K562 (cell line): ENCODE results near the gene KRT31. TPM values are rescaled to one million over a fixed set of nuclear protein-coding genes. Genes with fewer than 3 reads are reported as not detected.

Experiments
- ATAC-seq: fragments of 200-7000 bp; cut with Tn5 transposase; 3 replicates; pipeline ENCODE4 v1.9.1; 2020; ENCODE audit warnings: moderate library complexity
- BruUV-seq: library from RNA; stranded (reverse); fragments of 400-500 nt; replicated peaks from 2 replicates; lab custom pipeline; 2021; lab: Mats Ljungman, UMichigan
- CTCF ChIA-PET: fragments of 300-600 bp; formaldehyde crosslinking; extraction: SDS; loops from one replicate; lab custom pipeline; 2021; ENCODE audit warnings: low intra/inter-chr PET ratio; lab: Yijun Ruan, JAX
- POLR2A ChIA-PET: fragments of 300-600, 350-650 bp; sonication (Branson Sonifier 250); formaldehyde crosslinking; extraction: SDS; loops from one replicate; lab custom pipeline; 2021; ENCODE audit warnings: antibody characterized with exemption, inconsistent platforms; lab: Yijun Ruan, JAX
- DNase-seq, 4 experiments: peaks; one replicate each; pipeline versions ENCODE4 v3.0.0 to v3.0.0-alpha.2; 2011 to 2018; ENCODE audit warnings: low spot score in 3 of 4, mixed read lengths in 3 of 4; ENCODE audit errors: extremely low read depth in 1 of 4
- FAIRE-seq: peaks from 2 replicates; lab custom pipeline; 2011; peaks lifted over from hg19 to GRCh38; lab: Jason Lieb, UNC
- H2AFZ ChIP-seq: 2 replicates; pipeline ENCODE4 v1.6.0; 2011; ENCODE audit warnings: low read depth, low read length, control low read depth, inconsistent platforms
- H3K27ac ChIP-seq: fragments of 200-600 bp; 3 replicates; pipeline ENCODE4 v1.8.0; 2011; ENCODE audit warnings: low read depth, mild to moderate bottlenecking, control low read depth, inconsistent platforms, low read length, moderate library complexity, mixed read lengths; ENCODE audit errors: extremely low read depth
- H3K27me3 ChIP-seq, 2 experiments: fragments of 300-600 bp in 1 of 2; 2 replicates in 1 of 2; 3 replicates in 1 of 2; pipeline versions ENCODE4 v1.6.0 to v1.8.0; 2011; ENCODE audit warnings: inconsistent platforms in 2 of 2, low read length in 2 of 2, mild to moderate bottlenecking in 1 of 2, mixed read lengths in 1 of 2, moderate library complexity in 1 of 2; ENCODE audit not compliant: control insufficient read depth in 2 of 2, insufficient read depth in 2 of 2
- H3K36me3 ChIP-seq: fragments of 300-600 bp; 3 replicates; pipeline ENCODE4 v1.8.0; 2011; ENCODE audit warnings: mild to moderate bottlenecking, low read length, inconsistent platforms; ENCODE audit not compliant: control insufficient read depth, insufficient read depth
- H3K4me1 ChIP-seq, 2 experiments: fragments of 200-600 bp in 1 of 2; replicated peaks in 1 of 2; 2 replicates in 1 of 2; 3 replicates in 1 of 2; pipeline versions ENCODE4 v1.5.1 to v1.8.0; 2011; ENCODE audit warnings: inconsistent platforms in 2 of 2, low read length in 2 of 2, mild to moderate bottlenecking in 1 of 2, mixed read lengths in 1 of 2, moderate library complexity in 1 of 2; ENCODE audit not compliant: control insufficient read depth in 2 of 2, insufficient read depth in 2 of 2
- H3K4me2 ChIP-seq: 2 replicates; pipeline ENCODE4 v1.6.1; 2011; ENCODE audit warnings: low read length, control low read depth, inconsistent platforms, mixed read lengths; ENCODE audit not compliant: insufficient read depth
- H3K4me3 ChIP-seq: fragments of 200-600 bp; sonication (generic), shearing (Covaris generic); 2 replicates; pipeline ENCODE4 v1.5.1; 2016; ENCODE audit warnings: control low read depth, inconsistent platforms
- H3K79me2 ChIP-seq: fragments of 200-600 bp; 3 replicates; pipeline ENCODE4 v1.8.0; 2011; ENCODE audit warnings: low read length, inconsistent platforms; ENCODE audit not compliant: control insufficient read depth, insufficient read depth
- H3K9ac ChIP-seq, 2 experiments: 2 replicates each; pipeline versions ENCODE4 v1.6.0 to v1.6.1; 2011; ENCODE audit warnings: low read depth in 2 of 2, low read length in 2 of 2, control low read depth in 1 of 2, inconsistent platforms in 1 of 2, mild to moderate bottlenecking in 1 of 2, mixed read lengths in 1 of 2; ENCODE audit not compliant: insufficient read depth in 1 of 2
- H3K9me1 ChIP-seq: one replicate; pipeline ENCODE4 v1.6.0; 2011; ENCODE audit warnings: inconsistent platforms, mild to moderate bottlenecking, low read length, moderate library complexity; ENCODE audit not compliant: control insufficient read depth, insufficient read depth
- H3K9me3 ChIP-seq: replicated peaks from 2 replicates; pipeline ENCODE4 v1.5.1; 2011; ENCODE audit warnings: low read depth, low read length, inconsistent platforms; ENCODE audit not compliant: control insufficient read depth, insufficient read depth
- H4K20me1 ChIP-seq: replicated peaks from 2 replicates; pipeline ENCODE4 v1.6.1; 2011; ENCODE audit warnings: low read length, inconsistent platforms, mixed read lengths; ENCODE audit not compliant: control insufficient read depth, insufficient read depth
- BMI1 ChIP-seq: fragments of 150-350 bp; IDR thresholded peaks from 2 replicates; pipeline ENCODE4 v1.6.1; 2014; ENCODE audit warnings: low read length
- CEBPB ChIP-seq: fragments of 450-650 bp; IDR thresholded peaks from 2 replicates; pipeline ENCODE4 v1.6.1; 2016; ENCODE audit warnings: missing genetic modification characterization, missing compliant biosample characterization
- CEBPG ChIP-seq, 3 experiments: fragments of 200-800 bp in 1 of 3; sonication (Bioruptor generic) in 1 of 3; sonication (generic) in 1 of 3; formaldehyde crosslinking in 1 of 3; IDR thresholded peaks in 2 of 3; conservative IDR thresholded peaks in 1 of 3; 2 replicates each; pipeline versions ENCODE4 v1.6.1 to v1.8.0; 2016 to 2022; ENCODE audit warnings: missing compliant biosample characterization in 2 of 3, missing genetic modification characterization in 2 of 3, mild to moderate bottlenecking in 1 of 3, missing genetic modification reagents in 1 of 3
- CREM ChIP-seq: IDR thresholded peaks from 2 replicates; pipeline ENCODE4 v1.6.1; 2014; ENCODE audit warnings: antibody characterized with exemption, low read depth
- DPF2 ChIP-seq: fragments of 450-650 bp; IDR thresholded peaks from 2 replicates; pipeline ENCODE4 v1.6.1; 2016
- HDAC6 ChIP-seq: IDR thresholded peaks from 2 replicates; pipeline ENCODE4 v1.6.1; 2012; ENCODE audit warnings: low read depth, mild to moderate bottlenecking, control low read depth, inconsistent platforms, low read length, moderate library complexity
- HIVEP1 ChIP-seq: fragments of 250-450 bp; sonication (Bioruptor Pico); IDR thresholded peaks from 2 replicates; pipeline ENCODE4 v1.4.0; 2020; ENCODE audit warnings: mild to moderate bottlenecking
- HNRNPL ChIP-seq: fragments of 200-400 bp; formaldehyde crosslinking; IDR thresholded peaks from 2 replicates; pipeline ENCODE4 v1.6.1; 2017; ENCODE audit warnings: low read depth, mild to moderate bottlenecking, low read length
- MCM5 ChIP-seq: fragments of 450-650 bp; IDR thresholded peaks from 2 replicates; pipeline ENCODE4 v1.6.1; 2016; ENCODE audit warnings: low read depth
- MYBL2 ChIP-seq, 2 experiments: fragments of 450-650 bp in 1 of 2; sonication (generic) in 1 of 2; formaldehyde crosslinking in 1 of 2; IDR thresholded peaks; 2 replicates each; pipeline versions ENCODE4 v1.6.1 to v1.8.1; 2017 to 2022; ENCODE audit warnings: borderline replicate concordance in 1 of 2, inconsistent platforms in 1 of 2, low read depth in 1 of 2, mild to moderate bottlenecking in 1 of 2, missing genetic modification reagents in 1 of 2, moderate library complexity in 1 of 2
- POU5F1 ChIP-seq: fragments of 150-350 bp; IDR thresholded peaks from 2 replicates; pipeline ENCODE4 v1.6.1; 2014; ENCODE audit warnings: borderline replicate concordance, low read length, low read depth, mild to moderate bottlenecking; ENCODE audit not compliant: partially characterized antibody
- PTBP1 ChIP-seq: fragments of 200-400 bp; formaldehyde crosslinking; IDR thresholded peaks from 2 replicates; pipeline ENCODE4 v1.6.1; 2017; ENCODE audit warnings: low read depth, low read length
- TBP ChIP-seq: optimal IDR thresholded peaks from 2 replicates; pipeline ENCODE3; 2011; ENCODE audit warnings: low read depth, low read length, improper control_type of control experiment
- TCF3 ChIP-seq: sonication (generic); formaldehyde crosslinking; IDR thresholded peaks from 2 replicates; pipeline ENCODE4 v1.4.0; 2020; ENCODE audit warnings: mild to moderate bottlenecking, missing genetic modification reagents
- ZKSCAN8 ChIP-seq: fragments of 200-800 bp; sonication (Bioruptor generic); IDR thresholded peaks from 2 replicates; pipeline ENCODE4 v1.6.1; 2016; ENCODE audit warnings: missing genetic modification characterization, missing compliant biosample characterization
- ZNF778 ChIP-seq: fragments of 450-650 bp; formaldehyde crosslinking; IDR thresholded peaks from 2 replicates; pipeline ENCODE4 v1.4.0; 2020; ENCODE audit warnings: mild to moderate bottlenecking, moderate library complexity
- WGBS: fragments of 100-300 bp; shearing (Covaris generic); methylation state at CpG from one replicate; pipeline ENCODE4 v1.1.6; 2016; ENCODE audit warnings: low coverage, mixed read lengths; ENCODE audit not compliant: insufficient coverage; ENCODE audit errors: missing lambda C conversion rate; 5-methylcytosine and 5-hydroxymethylcytosine counted together
- in situ Hi-C: fragments of 300-500 bp; cut with MboI; formaldehyde crosslinking; loops from 4 replicates; pipeline ENCODE4 v1.15.0; 2018; ENCODE audit warnings: inconsistent platforms, mixed read lengths
- intact Hi-C: fragments of 100-400 bp; cut with micrococcal nuclease; formaldehyde crosslinking; loops from 2 replicates; pipeline ENCODE4 v1.14.2; 2022
- polyA plus RNA-seq, 8 experiments: library from polyadenylated mRNA; depleted of rRNA in 4 of 8; stranded (reverse) in 5 of 8; unstranded in 3 of 8; fragments of >200 nt; fragmentation: Nextera tagmentation in 2 of 8; fragmentation: Illumina TruSeq in 1 of 8; extraction: Ambion mirVana in 2 of 8; extraction: Trizol in 1 of 8; gene quantifications; 2 replicates each; pipeline versions ENCODE4 v1.2.1 to v1.2.3, GENCODE V29; 2011 to 2014; ENCODE audit warnings: inconsistent platforms in 1 of 8, missing spikeins in 1 of 8
- total RNA-seq, 7 experiments: library from RNA; depleted of rRNA in 6 of 7; stranded (reverse); fragments of >200 nt in 6 of 7; fragmentation: Illumina TruSeq in 2 of 7; extraction: Trizol in 2 of 7; gene quantifications; 2 replicates each; pipeline versions ENCODE4 v1.2.1 to v1.2.3, GENCODE V29; 2011 to 2021; ENCODE audit warnings: low replicate concordance in 1 of 7
- TF ChIP-seq, protein P1 (sequence below), 2 experiments: fragments of 450-650 bp in 1 of 2; sonication (generic) in 1 of 2; formaldehyde crosslinking in 1 of 2; IDR thresholded peaks in 1 of 2; conservative IDR thresholded peaks in 1 of 2; 2 replicates each; pipeline versions ENCODE4 v1.6.1 to v1.8.1; 2016 to 2023; ENCODE audit warnings: mild to moderate bottlenecking in 2 of 2, moderate library complexity in 2 of 2, inconsistent platforms in 1 of 2, missing genetic modification reagents in 1 of 2

The KRT31 gene
- total and polyA plus RNA-seq, 9 of the 15 experiments (the other 6 are each of a cell fraction or from before 2014, with no cell fraction given) = not detected

DNA sequence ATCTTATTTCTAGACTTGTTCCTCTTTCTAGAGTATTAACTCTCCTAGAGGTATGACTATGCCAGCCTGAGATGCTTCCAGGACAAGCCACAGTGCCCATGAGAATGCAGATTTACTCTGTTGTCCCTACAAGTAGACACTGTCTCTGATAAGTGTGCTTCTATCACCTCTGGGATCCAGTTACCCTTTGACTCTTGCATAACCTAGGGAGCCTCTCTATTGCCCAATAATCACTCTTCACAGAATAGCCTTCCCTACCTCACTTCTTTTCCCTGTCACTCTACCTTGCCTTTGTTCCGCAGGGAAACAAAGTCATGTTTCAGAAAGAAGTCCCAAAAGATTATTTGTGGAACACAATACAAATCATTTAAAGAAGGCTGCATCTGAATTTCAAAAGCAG lies 13.7 kb downstream of the KRT31 start:
- Histone ChIP-seq H3K27me3 (peaks cover 5 to 35% of the 10 kb centered on the region in 2 experiments; a peak in 4 of 5 replicates), H3K9ac (no peak overlapping the region), H4K20me1 (no peaks in the 10 kb centered on the region), H3K79me2 (no peaks in the 10 kb centered on the region), H3K9me1 (no peaks in the 10 kb centered on the region), H2AFZ (no peak overlapping the region), H3K4me1 (no peaks in the 10 kb centered on the region), H3K9me3 (no peaks in the 10 kb centered on the region), H3K36me3 (no peaks in the 10 kb centered on the region), H3K27ac (no peak overlapping the region), H3K4me2 (no peak overlapping the region), H3K4me3 (no peak overlapping the region)
- intact Hi-C loops = no loop called here
- in situ Hi-C loops = no loop called here
- no peak for DNase-seq
- POLR2A ChIA-PET = no interaction called here
- TF ChIP-seq MCM5 (no peak), CEBPB (tag) (peak; percentile 79), CEBPG (CRISPR knock-in tag; IDR thresholded peaks at IDR 0.05) (no peak), CEBPG (tag; conservative IDR thresholded peaks at IDR 0.05 in 1 of 2, IDR thresholded peaks at IDR 0.05 in 1 of 2) (peak; percentile 57 to 76; a peak in 3 of 4 replicates)
- no peak for ATAC-seq
- CTCF ChIA-PET = no interaction called here
- no TSS peak for BruUV-seq
- WGBS = 12% methylated on average over 1 of the region's 1 CpG
- FAIRE-seq = no peak

DNA sequence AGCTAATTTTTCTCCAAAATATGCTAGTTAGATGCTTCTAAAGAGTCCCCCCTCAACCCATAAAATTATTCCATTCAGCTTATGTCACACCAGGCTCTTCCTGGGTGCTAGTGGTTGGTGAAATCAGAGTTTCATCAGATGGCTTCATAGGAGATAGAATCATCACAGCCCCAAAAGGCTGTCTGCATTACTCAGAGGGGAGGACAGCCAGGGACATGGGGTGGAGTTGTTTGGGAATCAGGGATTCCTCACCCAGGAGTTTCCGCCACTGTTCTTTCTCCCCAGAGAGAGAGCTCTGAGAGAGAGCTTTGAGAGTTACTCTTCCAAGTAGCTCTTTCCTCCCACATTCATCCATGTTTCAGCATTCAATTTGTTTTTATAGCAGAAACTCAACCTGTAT lies 15.0 kb downstream of the KRT31 start:
- in situ Hi-C loops (no loop called here), intact Hi-C loops (no loop called here)
- Histone ChIP-seq H3K79me2 (no peaks in the 10 kb centered on the region), H4K20me1 (no peaks in the 10 kb centered on the region), H3K36me3 (no peaks in the 10 kb centered on the region), H3K4me1 (no peaks in the 10 kb centered on the region), H3K4me2 (no peak overlapping the region), H3K4me3 (no peak overlapping the region), H3K9ac (no peak overlapping the region), H2AFZ (no peak overlapping the region), H3K27ac (no peak overlapping the region), H3K9me1 (no peaks in the 10 kb centered on the region), H3K9me3 (no peaks in the 10 kb centered on the region), H3K27me3 (peaks cover 5 to 43% of the 10 kb centered on the region in 2 experiments; a peak in 4 of 5 replicates)
- ChIA-PET CTCF (interaction anchor here (0.6 kb wide), 1 partner anchor 280 kb away, joined by 3 read pairs; no protein-coding TSS in a partner anchor), POLR2A (interaction anchor here (0.6 kb wide), 1 partner anchor 57 kb away, joined by 3 read pairs; no protein-coding TSS in a partner anchor)
- DNase-seq (no peak), ATAC-seq (no peak), FAIRE-seq (no peak)
- 0% methylated on average over 1 of the region's 1 CpG for WGBS
- BruUV-seq = no TSS peak
- TF ChIP-seq HIVEP1 (CRISPR knock-in tag) = no peak
- TF ChIP-seq CREM = no peak
- TF ChIP-seq HNRNPL = no peak
- TF ChIP-seq, protein P1, sequence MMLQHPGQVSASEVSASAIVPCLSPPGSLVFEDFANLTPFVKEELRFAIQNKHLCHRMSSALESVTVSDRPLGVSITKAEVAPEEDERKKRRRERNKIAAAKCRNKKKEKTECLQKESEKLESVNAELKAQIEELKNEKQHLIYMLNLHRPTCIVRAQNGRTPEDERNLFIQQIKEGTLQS (IDR thresholded peaks at IDR 0.05) = no peak
- TF ChIP-seq, protein P1 (CRISPR knock-in tag; conservative IDR thresholded peaks at IDR 0.05) = no peak
- no peak for TF ChIP-seq MYBL2 (IDR thresholded peaks at IDR 0.05; ENCODE audit: low read depth)
- no peak for TF ChIP-seq MYBL2 (CRISPR knock-in tag; IDR thresholded peaks at IDR 0.05; ENCODE audit: borderline replicate concordance)
- TF ChIP-seq POU5F1 = no peak
- TF ChIP-seq ZNF778 (CRISPR knock-in tag) = no peak
- TF ChIP-seq TCF3 = no peak
- TF ChIP-seq PTBP1 = no peak
- no peak for TF ChIP-seq TBP
- TF ChIP-seq HDAC6 = no peak
- no peak for TF ChIP-seq DPF2
- TF ChIP-seq ZKSCAN8 (CRISPR knock-in tag) = no peak
- no peak for TF ChIP-seq BMI1
